Stimulated activated CD4-positive, alpha-beta T cell treated with anti-CD3 and anti-CD28 coated beads, Interleukin-1b, Interleukin-23, amount 100 ng/mL, for 24 hours (primary cell): Measurements from ENCODE around the gene OVOL2.
"Not testable (repeated sequence)": the region's sequence is repeated elsewhere in the genome, so short reads cannot be mapped to it uniquely, and the experiment has no call there.

Source experiments
- DNase-seq, 4 experiments: peaks; one replicate each; pipeline ENCODE4 v3.0.0-alpha.2; 2020; ENCODE audit warnings: low read depth in 4 of 4, low spot score in 1 of 4

OVOL2 gene

GRCh38 chr20:18058661-18059467 is 1.1 kb upstream of the OVOL2 start:
- no peak for DNase-seq

GRCh38 chr20:18057994-18058349 is 256 bp upstream of the OVOL2 start:
- no peak for DNase-seq

GRCh38 chr20:18056174-18057100 is 1.3 kb downstream of the OVOL2 start:
- DNase-seq: no peak

GRCh38 chr20:18055261-18055660 is 2.5 kb downstream of the OVOL2 start:
- DNase-seq: no peak

- no peak for DNase-seq
Measured at GRCh38 chr20:18052856-18053255, 4.9 kb downstream of the OVOL2 start.

- DNase-seq: no peak
Measured at GRCh38 chr20:18050628-18051027, 7.1 kb downstream of the OVOL2 start.

GRCh38 chr20:18048176-18048575 is 9.5 kb downstream of the OVOL2 start:
- no peak for DNase-seq

- DNase-seq: no peak
Measured at GRCh38 chr20:18046535-18046934, 11.2 kb downstream of the OVOL2 start.

GRCh38 chr20:18042229-18042628 is 15.5 kb downstream of the OVOL2 start:
- DNase-seq: no peak

- DNase-seq: no peak
Measured at GRCh38 chr20:18041462-18041861, 16.3 kb downstream of the OVOL2 start.

- no peak for DNase-seq
Measured at GRCh38 chr20:18039063-18039462, 18.7 kb downstream of the OVOL2 start.

- DNase-seq: no peak
Measured at GRCh38 chr20:18034039-18034438, 23.7 kb downstream of the OVOL2 start.

GRCh38 chr20:18032977-18033892 is 24.5 kb downstream of the OVOL2 start:
- no peak for DNase-seq

GRCh38 chr20:18031888-18032509 is 25.7 kb downstream of the OVOL2 start:
- no peak for DNase-seq

- DNase-seq: no peak
Measured at GRCh38 chr20:18031050-18031449, 26.7 kb downstream of the OVOL2 start.

GRCh38 chr20:18030020-18030419 is 27.7 kb downstream of the OVOL2 start:
- no peak for DNase-seq

- not testable (repeated sequence) for DNase-seq
Measured at GRCh38 chr20:18027011-18027410, 30.7 kb downstream of the OVOL2 start.

- DNase-seq: no peak
Measured at GRCh38 chr20:18024606-18025127, 33.0 kb downstream of the OVOL2 start.

GRCh38 chr20:18020931-18021330 is 36.8 kb downstream of the OVOL2 start:
- no peak for DNase-seq

- DNase-seq: no peak
Measured at GRCh38 chr20:18019068-18019467, 38.6 kb downstream of the OVOL2 start.
